ENCODE results near the gene ADGRG6.

GRCh38 chr6:142302421-142303175 is 791 bp downstream of the ADGRG6 start:
- TF ChIP-seq CTCF (IDR thresholded peaks at IDR 0.05): no peak
- TF ChIP-seq POLR2A (IDR thresholded peaks at IDR 0.05): no peak

All from body of pancreas (tissue), 4 donors.